Measurements from ENCODE around the gene ZBTB7C.

The ZBTB7C gene

GRCh38 chr18:48219037-48219809 is 190.0 kb downstream of the ZBTB7C start:
- Histone ChIP-seq H3K4me3 (ENCODE audit: low read depth in 1 of 2, low read length in 1 of 2) (no peak overlapping the region), H3K4me1 (ENCODE audit: control insufficient read depth in 1 of 2, insufficient read depth in 1 of 2, low read depth in 1 of 2, low read length in 1 of 2) (peaks cover 22 to 25% of the 10 kb centered on the region in 2 experiments), H3K9me3 (no peaks in the 10 kb centered on the region), H3K27ac (no peak overlapping the region), H3K27me3 (peaks cover 5% of the 10 kb centered on the region), H3K36me3 (no peaks in the 10 kb centered on the region)
- no peak for TF ChIP-seq CTCF (IDR thresholded peaks at IDR 0.05)

DNA sequence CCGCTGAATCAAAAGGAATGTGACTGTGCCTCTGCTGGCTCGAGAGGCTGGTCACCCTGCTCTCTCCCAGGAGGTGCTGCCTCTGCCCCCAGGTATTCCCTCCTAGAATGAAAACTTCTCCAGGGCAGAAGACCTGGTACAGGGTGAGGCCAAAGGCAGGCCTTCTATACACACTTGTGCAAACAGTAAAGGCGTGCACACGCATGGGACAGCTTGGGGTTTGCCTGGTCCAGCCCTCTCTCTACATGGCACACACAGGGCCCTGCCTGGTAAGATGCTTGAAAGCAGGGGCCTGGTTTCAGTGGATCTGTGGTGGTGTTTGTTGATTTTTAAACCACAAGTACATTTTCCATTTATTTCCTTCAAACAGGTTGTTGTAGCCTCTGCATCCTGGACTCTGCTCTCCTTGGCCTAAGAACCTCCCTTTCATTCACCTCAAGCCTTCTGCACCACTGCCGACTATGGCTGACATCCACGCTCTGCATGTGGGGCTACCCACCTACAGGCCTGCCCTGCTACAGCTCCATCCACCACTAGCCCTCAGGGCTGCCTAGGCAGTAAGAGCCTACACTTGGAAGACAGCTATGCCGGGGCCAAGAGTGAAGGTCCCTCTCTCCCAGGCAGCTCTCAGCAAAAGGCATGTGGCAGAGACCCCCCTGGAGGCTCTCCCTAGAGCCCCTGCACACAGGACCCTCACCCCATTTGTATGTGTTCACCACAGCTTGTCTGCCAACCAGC is 190.7 kb downstream of the ZBTB7C start:
- Histone ChIP-seq H3K36me3 (no peaks in the 10 kb centered on the region), H3K27me3 (peaks cover 11% of the 10 kb centered on the region), H3K4me1 (ENCODE audit: control insufficient read depth in 1 of 2, insufficient read depth in 1 of 2, low read depth in 1 of 2, low read length in 1 of 2) (peaks cover 15 to 17% of the 10 kb centered on the region in 2 experiments), H3K9me3 (no peaks in the 10 kb centered on the region), H3K4me3 (ENCODE audit: low read depth in 1 of 2, low read length in 1 of 2) (no peak overlapping the region), H3K27ac (no peak overlapping the region)
- TF ChIP-seq CTCF (IDR thresholded peaks at IDR 0.05): no peak

GRCh38 chr18:48217258-48218250 is 191.6 kb downstream of the ZBTB7C start:
- H3K27me3 ChIP-seq: peaks cover 20% of the 10 kb centered on the region
- H3K36me3 ChIP-seq: no peaks in the 10 kb centered on the region
- H3K4me3 ChIP-seq (ENCODE audit: low read depth in 1 of 2, low read length in 1 of 2): no peak overlapping the region
- TF ChIP-seq CTCF (IDR thresholded peaks at IDR 0.05): no peak
- no peak overlapping the region for H3K27ac ChIP-seq
- peaks cover 6 to 8% of the 10 kb centered on the region in 2 experiments for H3K4me1 ChIP-seq (ENCODE audit: control insufficient read depth in 1 of 2, insufficient read depth in 1 of 2, low read depth in 1 of 2, low read length in 1 of 2)
- no peaks in the 10 kb centered on the region for H3K9me3 ChIP-seq

DNA sequence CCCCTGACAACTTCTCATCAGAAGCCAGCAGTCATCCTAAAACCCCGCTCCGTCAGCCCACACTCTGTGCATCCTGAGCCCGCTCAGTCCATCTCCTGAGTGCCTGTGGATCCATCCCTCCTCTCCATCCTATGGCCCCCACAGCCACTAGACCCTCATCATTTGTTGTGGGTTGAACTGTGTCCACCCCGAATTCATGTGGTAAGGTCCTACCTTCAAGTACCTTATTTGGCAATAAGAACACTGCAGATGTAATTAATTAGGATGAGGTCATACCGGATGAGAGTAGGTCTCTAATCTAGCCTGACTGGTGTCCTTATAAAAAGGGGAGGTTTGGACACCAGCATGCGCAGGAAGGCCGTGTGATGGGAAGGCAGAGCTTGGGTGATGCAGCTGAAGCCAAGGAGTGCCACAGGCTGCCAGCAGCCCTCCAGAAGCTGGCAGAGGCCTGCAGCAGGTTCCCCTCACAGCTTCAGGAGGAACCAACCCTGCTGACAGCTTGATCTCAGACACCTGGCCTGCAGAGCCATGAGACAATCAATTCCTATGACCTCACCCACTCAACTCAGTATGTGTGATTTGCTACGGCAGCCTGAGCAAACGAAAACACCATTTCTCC is 192.4 kb downstream of the ZBTB7C start:
- Histone ChIP-seq H3K4me3 (ENCODE audit: low read depth in 1 of 2, low read length in 1 of 2) (no peak overlapping the region), H3K9me3 (no peaks in the 10 kb centered on the region), H3K36me3 (no peaks in the 10 kb centered on the region), H3K27ac (no peak overlapping the region), H3K27me3 (peaks cover 28% of the 10 kb centered on the region), H3K4me1 (ENCODE audit: control insufficient read depth in 1 of 2, insufficient read depth in 1 of 2, low read depth in 1 of 2, low read length in 1 of 2) (no peaks in the 10 kb centered on the region)
- no peak for TF ChIP-seq CTCF (IDR thresholded peaks at IDR 0.05)

All from neutrophil (primary cell).